RPMI8226 (cell line): ENCODE results near the gene CCDC159.
"Not testable (repeated sequence)": the region's sequence is repeated elsewhere in the genome, so short reads cannot be mapped to it uniquely, and the experiment has no call there.

Source experiments
- DNase-seq: peaks from one replicate; pipeline ENCODE4 v3.0.0-alpha.2; 2015

The CCDC159 gene

DNA sequence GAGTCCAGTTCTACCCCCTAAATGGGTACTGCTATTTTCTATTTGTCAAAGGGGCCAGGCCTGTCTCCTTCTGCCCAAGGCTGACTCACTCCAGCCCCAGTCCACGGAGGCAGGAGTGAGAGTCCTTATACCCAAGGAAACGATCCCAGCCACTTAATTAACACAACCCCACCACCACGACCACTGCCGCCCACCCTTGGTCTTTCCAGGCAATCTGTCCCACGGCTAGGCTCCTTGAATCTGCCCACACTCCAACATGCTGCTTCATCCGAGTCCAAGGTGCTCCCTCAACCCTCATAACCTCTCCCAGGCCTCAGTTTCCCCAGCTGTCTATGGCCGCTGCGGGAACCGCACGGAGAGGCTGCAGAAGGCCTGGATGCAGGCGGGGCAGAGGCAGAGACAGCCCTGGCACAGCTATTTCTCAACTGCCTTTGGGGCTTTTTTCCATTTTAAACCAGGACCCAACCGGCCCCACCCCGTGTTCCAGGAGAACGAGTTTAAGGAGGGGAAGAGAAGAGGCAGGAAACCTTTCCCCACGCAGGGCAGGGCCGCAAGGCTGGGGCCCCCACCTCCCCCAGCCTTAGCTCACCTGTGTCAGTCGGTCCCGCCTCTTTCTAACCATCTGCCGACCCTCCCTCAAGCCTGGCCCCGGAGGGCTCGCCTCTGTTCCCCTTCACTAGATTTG is 7.6 kb upstream of the CCDC159 start:
- no peak for DNase-seq

DNA sequence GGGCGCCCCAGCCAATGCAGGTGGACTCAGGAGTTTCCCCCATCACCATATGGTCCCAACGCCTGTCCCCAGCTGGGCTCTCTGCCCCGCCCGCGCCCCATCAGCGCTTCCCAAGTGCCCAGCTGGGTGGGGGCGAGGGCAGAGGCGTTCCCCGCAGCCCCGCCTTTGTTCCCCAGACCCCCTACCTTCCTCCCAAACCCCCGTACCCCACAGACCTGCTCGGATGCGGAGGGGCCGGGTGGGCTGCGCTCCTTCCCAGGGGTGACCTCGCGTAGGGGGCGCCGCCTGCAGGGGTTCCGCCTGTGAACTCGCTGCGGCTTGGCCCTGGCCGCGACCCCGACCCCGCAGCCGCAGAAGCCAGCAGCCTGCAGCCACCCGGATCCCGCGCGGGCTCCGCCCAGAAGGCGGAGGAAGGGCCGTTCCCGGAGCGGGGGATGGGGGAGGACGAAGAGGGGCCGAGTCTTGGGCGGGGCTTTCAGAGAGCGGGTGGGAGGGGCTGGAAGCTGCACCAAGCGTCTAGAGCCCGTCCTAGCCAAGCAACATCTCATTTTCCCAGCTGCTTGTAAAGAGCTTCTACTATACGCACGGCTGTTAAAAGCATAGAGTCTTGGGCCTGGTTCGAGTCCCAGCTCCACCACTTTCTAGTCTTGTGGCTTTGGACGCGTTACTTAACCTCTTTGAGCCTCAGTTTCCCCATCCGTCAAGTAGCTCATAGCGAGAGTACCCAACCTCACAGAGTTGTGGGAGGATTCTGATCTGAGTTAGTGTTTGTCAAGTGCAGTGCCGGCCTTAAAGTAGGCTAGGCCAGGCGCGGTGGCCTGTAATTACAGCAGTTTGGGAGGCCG is 6.8 kb upstream of the CCDC159 start, which contains the start of gene RAB3D:
TSS of gene RAB3D (minus strand) at position 404 of the 845 bp plus-strand sequence. CDS start 2,258 bp downstream, outside the sequence.
- peak; percentile 96 for DNase-seq

GRCh38 chr19:11340099-11340467 is 6.2 kb upstream of the CCDC159 start:
- not testable (repeated sequence) for DNase-seq

DNA sequence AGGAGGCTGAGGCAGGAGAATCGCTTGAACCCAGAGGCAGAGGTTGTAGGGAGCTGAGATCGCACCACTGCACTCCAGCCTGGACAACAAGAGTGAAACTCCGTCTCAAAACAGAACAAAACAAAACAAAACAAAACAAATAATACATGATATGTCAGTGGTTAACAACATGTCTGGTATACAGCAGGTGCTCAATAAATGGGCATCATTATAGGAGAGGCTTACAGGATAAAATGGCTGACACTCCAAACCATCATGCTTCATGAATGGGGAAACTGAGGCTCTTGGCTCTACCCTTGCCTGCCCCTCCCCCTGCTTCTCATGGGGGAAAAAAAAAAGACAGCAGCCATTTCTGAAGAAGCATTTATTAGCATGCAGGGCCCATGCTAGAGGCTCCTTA is 3.9 kb upstream of the CCDC159 start:
- DNase-seq = no peak

DNA sequence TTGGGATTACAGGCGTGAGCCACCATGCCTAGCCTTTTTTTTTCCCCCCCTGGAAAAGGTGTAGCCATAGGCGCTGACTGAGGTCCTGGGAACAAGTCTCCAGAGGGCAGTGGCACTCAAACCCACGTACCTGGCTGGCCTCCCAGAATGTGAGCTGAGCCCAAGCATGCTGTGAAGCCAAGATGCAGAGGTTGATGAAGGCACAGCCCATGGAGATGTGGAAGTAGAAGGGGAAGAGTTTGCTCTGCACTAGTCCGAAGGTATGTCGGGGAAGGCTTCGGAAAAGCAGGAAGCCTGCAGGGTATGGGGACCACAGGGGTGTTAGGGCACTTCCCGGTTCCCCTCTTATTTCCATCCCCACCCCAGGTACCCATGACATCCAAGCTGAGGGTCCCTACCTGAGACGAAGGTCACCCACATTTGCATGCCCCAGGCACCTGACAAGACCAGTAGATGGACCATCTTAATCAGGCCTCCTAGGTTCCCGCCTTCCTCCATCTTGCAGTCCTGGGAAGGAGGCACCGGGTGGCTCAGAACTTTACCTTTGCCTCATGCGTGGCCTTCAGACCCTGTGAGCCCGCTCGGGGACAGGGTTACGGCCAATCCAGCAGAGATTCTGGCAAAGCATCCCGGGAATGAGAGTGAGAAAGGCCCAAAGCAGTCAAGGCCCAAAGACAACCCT is 1.1 kb upstream of the CCDC159 start:
- DNase-seq = peak; percentile 36

GRCh38 chr19:11347546-11348039 is 1.3 kb downstream of the CCDC159 start:
- peak; percentile 16 for DNase-seq

GRCh38 chr19:11349171-11349570 is 2.9 kb downstream of the CCDC159 start:
- DNase-seq = no peak

GRCh38 chr19:11354102-11354501 is 7.8 kb downstream of the CCDC159 start:
- not testable (repeated sequence) for DNase-seq

- DNase-seq = peak; percentile 94
These were observed 9.1 kb downstream of the CCDC159 start, which contains the start of gene PLPPR2 for GRCh38 chr19:11355160-11356073. Gene PLPPR2 (plus strand): TSS chr19:11355432. CDS start chr19:11357674, 2,242 bp downstream.

GRCh38 chr19:11356074-11356397 is 9.7 kb downstream of the CCDC159 start:
- no peak for DNase-seq

DNA sequence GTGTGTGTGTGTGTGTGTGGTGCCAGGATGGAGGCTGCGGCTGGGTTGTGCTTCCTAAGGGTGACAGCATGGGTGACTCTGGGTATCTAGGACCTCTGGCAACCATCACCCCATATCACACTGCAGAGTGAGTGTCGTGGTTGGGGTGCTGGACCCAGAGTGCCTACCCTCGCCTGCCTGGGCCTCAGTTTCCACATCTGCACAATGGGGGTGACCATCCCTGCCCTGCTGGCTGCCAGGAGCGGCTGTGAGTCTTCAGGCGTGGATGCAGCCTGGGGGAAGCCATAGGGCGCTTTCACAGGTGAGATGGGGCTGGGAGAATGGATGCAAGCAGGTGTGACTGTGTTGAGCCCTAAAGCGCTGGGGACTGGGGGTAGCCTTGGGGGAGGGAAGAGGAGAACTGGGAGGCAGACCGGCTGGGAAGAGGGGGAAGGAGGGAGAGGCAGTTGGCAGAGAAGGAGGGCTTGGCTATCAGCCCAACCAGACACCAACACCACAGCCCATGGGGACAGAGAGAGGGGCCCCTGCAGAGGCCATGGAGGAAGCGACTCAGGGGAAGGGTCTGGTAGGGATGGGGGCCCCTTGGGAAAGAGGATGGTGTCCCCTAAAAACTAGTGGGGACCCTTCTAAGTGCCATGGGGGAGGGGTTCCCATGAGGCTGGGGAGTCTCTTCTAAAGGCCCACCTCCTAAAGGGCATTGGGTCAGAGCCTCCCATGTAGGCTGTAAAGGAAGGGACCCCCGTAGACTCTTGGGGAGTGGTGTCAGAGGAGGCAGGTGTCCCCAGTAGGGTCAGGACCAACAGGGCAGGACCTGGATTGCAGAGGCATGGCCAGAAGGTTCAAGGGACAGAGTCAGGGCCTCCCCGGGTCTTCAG is 10.6 kb downstream of the CCDC159 start:
- DNase-seq = no peak

GRCh38 chr19:11359421-11359820 is 13.1 kb downstream of the CCDC159 start:
- no peak for DNase-seq

GRCh38 chr19:11361037-11361770 is 14.9 kb downstream of the CCDC159 start:
- no peak for DNase-seq

DNA sequence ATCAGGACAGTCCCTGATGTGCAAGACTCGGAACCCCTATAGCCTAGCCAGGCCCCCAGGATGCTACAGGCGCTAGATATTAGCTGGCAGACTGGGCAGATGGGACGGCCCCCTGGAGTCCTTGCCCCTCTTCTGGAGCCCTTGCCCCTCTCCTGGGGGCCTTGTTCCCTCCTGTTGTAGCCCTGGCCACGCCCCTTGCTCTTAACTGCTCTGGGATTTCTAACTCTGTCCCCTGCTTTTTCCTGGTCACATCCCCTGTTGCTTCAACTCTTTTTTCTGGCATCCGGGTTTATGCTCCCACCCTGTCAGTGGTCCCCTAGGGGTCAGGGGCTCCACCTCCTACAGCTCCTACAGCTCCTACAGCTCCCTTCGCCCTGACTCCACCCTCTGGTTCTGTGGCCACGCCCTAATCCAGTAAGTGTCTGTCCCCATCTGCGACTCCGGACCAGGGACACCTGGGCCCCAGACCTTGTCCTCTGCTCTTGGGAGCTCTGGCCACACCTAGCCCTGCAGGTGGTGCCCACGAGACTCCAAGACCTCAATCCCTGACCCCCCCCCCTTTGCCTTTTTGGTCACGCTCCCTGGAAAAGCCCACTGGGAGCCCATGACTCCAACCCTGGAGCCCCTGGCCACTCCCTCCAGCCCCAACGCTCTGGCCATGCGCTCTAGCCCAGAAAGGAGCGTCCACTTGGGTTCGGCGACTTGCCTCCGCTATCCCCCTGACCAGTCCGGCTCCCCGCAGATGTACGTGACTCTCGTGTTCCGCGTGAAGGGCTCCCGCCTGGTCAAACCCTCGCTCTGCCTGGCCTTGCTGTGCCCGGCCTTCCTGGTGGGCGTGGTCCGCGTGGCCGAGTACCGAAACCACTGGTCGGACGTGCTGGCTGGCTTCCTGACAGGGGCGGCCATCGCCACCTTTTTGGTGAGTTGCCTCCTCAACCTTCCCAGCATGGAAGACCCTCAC is 15.7 kb downstream of the CCDC159 start:
- no peak for DNase-seq

DNA sequence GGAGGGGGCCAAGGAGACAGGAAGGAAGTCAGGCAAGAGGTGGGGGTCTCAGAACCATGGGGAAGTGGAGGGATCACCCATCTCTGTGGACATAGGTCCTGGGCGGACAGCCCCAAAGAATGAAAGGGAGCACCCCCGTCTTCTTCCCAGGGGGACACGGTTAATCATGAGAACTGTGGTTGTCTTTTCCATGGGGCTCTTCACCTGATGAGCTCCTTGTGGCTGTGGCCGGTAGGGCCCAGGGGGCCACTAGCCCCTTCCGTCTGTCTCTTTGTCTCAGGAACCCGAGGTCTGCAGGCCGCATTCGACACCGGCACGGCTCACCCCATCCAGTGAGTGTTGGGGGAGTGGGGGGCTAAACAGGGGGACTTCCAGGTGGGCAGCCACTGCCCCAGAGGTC is 17.6 kb downstream of the CCDC159 start:
- DNase-seq = no peak

DNA sequence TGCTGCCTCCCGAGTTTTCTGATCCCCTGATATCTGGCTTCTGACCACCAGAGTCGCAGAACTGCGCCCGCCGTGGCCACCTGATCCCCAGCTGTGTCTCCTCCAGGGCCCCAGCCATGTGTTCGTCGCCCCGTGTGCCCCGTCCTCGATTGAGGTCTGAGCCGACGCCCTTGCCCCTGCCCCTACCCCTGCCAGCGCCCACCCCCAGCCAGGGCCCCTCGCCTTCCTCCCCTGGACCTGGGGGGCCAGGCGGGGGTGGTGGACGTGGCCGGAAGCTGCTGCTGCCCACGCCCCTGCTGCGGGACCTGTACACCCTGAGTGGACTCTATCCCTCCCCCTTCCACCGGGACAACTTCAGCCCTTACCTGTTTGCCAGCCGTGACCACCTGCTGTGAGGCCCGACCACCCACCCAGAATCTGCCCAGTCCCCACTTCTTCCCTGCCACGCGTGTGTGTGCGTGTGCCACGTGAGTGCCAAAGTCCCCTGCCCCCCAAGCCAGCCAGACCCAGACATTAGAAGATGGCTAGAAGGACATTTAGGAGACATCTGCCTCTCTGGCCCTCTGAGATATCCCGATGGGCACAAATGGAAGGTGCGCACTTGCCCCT is 18.1 kb downstream of the CCDC159 start:
- no peak for DNase-seq

DNA sequence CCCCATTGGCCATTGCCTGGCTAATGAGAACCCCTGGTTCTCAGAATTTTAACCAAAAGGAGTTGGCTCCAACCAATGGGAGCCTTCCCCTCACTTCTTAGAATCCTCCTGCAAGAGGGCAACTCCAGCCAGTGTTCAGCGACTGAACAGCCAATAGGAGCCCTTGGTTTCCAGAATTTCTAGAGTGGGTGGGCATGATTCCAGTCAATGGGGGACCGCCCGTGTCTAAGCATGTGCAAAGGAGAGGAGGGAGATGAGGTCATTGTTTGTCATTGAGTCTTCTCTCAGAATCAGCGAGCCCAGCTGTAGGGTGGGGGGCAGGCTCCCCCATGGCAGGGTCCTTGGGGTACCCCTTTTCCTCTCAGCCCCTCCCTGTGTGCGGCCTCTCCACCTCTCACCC is 18.6 kb downstream of the CCDC159 start:
- no peak for DNase-seq

DNA sequence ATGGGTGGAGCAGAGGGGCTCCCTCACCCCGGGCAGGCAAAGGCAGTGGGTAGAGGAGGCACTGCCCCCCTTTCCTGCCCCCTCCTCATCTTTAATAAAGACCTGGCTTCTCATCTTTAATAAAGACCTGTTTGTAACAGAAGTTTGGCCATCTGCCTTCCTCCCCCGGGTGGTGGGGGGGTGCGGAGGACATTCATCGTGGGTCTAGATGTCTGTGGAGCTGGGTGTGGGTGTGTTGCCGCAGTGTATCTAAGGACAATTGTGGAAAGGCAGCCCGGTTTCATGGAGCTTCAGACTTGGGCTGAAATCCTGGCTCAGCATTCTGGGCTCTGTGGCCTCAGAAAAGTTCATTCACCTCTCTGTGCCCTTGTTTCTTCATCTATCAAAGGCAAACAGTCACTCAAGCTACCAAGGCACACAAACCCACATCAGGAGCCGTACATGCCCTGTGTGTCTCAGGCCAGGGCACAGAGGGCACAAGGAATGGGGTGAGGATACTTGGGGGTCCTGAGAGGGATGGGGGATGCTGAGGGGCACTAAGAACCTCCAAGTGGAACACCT is 19.3 kb downstream of the CCDC159 start:
- no peak for DNase-seq

GRCh38 chr19:11367528-11367927 is 21.2 kb downstream of the CCDC159 start:
- no peak for DNase-seq
